Tibial nerve (tissue), 4 donors: Measurements from ENCODE around the gene ATP2C2. TPM values are rescaled to one million over a fixed set of nuclear protein-coding genes. Genes with fewer than 3 reads are reported as not detected.

ENCODE experiments used
- DNase-seq, 2 donors: peaks; one replicate each; pipeline ENCODE4 v3.0.0-alpha.2; 2019; ENCODE audit warnings: low spot score in 2 of 2
- H3K27ac ChIP-seq, 4 donors: fragments of 200-600 bp; sonication (generic) in 3 of 4; one replicate each; pipeline ENCODE4 v1.5.1; 2017 to 2019; ENCODE audit warnings: mild to moderate bottlenecking in 1 of 4
- H3K27me3 ChIP-seq, 2 donors: fragments of 200-600 bp; sonication (generic) in 1 of 2; one replicate each; pipeline versions ENCODE4 v1.5.1 to v1.6.0; 2017 to 2019
- H3K36me3 ChIP-seq, 3 donors: fragments of 200-600 bp; sonication (generic); one replicate each; pipeline ENCODE4 v1.5.1; 2018 to 2019
- H3K4me1 ChIP-seq, 4 donors: fragments of 200-600 bp; sonication (generic) in 3 of 4; one replicate each; pipeline ENCODE4 v1.5.1; 2017 to 2019
- H3K4me3 ChIP-seq, 4 donors: fragments of 200-600 bp; sonication (generic) in 3 of 4; one replicate each; pipeline ENCODE4 v1.5.1; 2017 to 2019; ENCODE audit warnings: mild to moderate bottlenecking in 1 of 4, moderate library complexity in 1 of 4
- H3K9me3 ChIP-seq, 4 donors: fragments of 200-600 bp; sonication (generic) in 3 of 4; one replicate each; pipeline ENCODE4 v1.5.1; 2017 to 2019
- CTCF ChIP-seq, 5 experiments: fragments of 200-600 bp in 3 of 5; fragments of 450-650 bp in 2 of 5; sonication (generic) in 3 of 5; IDR thresholded peaks; one replicate each; pipeline ENCODE4 v1.5.1; 2016 to 2019; ENCODE audit warnings: antibody characterized with exemption in 5 of 5, mild to moderate bottlenecking in 3 of 5, moderate library complexity in 2 of 5
- EP300 ChIP-seq, 2 donors: sonication (generic); formaldehyde crosslinking; IDR thresholded peaks; one replicate each; pipeline ENCODE4 v1.6.1; 2017; ENCODE audit warnings: antibody characterized with exemption in 2 of 2, mild to moderate bottlenecking in 1 of 2
- POLR2A ChIP-seq, 2 donors: fragments of 450-650 bp; IDR thresholded peaks; one replicate each; pipeline ENCODE4 v1.6.1; 2017; ENCODE audit warnings: antibody characterized with exemption in 2 of 2, mild to moderate bottlenecking in 2 of 2, moderate library complexity in 2 of 2
- WGBS, 2 donors: methylation state at CpG; one replicate each; pipeline ENCODE4 v1.1.5; 2018; 5-methylcytosine and 5-hydroxymethylcytosine counted together
- total RNA-seq, 4 donors: library from RNA; depleted of rRNA; stranded (reverse); fragments of >200 nt; gene quantifications; one replicate each; pipeline ENCODE4 v1.1.0, GENCODE V29; 2016

The ATP2C2 gene
- total RNA-seq, 4 donors from 2014 or later: not detected

- H3K4me3 ChIP-seq: no peak overlapping the region
- WGBS, 2 donors: 82 to 90% methylated on average over 8 of the region's 8 CpGs
- DNase-seq: no peak
- no peaks in the 10 kb centered on the region for H3K9me3 ChIP-seq
- H3K27ac ChIP-seq: no peak overlapping the region
- TF ChIP-seq EP300 (IDR thresholded peaks at IDR 0.05): no peak
- TF ChIP-seq POLR2A (IDR thresholded peaks at IDR 0.05): no peak
- H3K27me3 ChIP-seq: no peaks in the 10 kb centered on the region
- no peaks in the 10 kb centered on the region for H3K4me1 ChIP-seq
- H3K36me3 ChIP-seq: peaks cover 0 to 8% (median 0%) of the 10 kb centered on the region in 3 donors
Observed at GRCh38 chr16:84329016-84329415, 39.3 kb upstream of the ATP2C2 start.

- Histone ChIP-seq H3K27ac (no peak overlapping the region), H3K4me1 (no peaks in the 10 kb centered on the region), H3K36me3 (peaks cover 0 to 8% (median 0%) of the 10 kb centered on the region in 3 donors), H3K4me3 (no peak overlapping the region), H3K9me3 (no peaks in the 10 kb centered on the region), H3K27me3 (no peaks in the 10 kb centered on the region)
- no peak for DNase-seq
- TF ChIP-seq EP300 (IDR thresholded peaks at IDR 0.05) (no peak), POLR2A (IDR thresholded peaks at IDR 0.05) (no peak), CTCF (IDR thresholded peaks at IDR 0.05) (no peak)
- 69 to 77% methylated on average over 14 to 16 of the region's 18 CpGs for WGBS, 2 donors
Observed at GRCh38 chr16:84329843-84330684, 38.3 kb upstream of the ATP2C2 start.

- Histone ChIP-seq H3K36me3 (peaks cover 0 to 8% (median 0%) of the 10 kb centered on the region in 3 donors), H3K27ac (no peak overlapping the region), H3K4me3 (no peak overlapping the region), H3K4me1 (no peaks in the 10 kb centered on the region), H3K9me3 (peaks cover 0 to 3% (median 0%) of the 10 kb centered on the region in 4 donors), H3K27me3 (no peaks in the 10 kb centered on the region)
- no peak for DNase-seq
- WGBS, 2 donors: 93 to 98% methylated on average over 5 of the region's 5 CpGs
- TF ChIP-seq EP300 (IDR thresholded peaks at IDR 0.05) (no peak), POLR2A (IDR thresholded peaks at IDR 0.05) (no peak), CTCF (IDR thresholded peaks at IDR 0.05) (no peak)
Observed at GRCh38 chr16:84330685-84331050, 37.7 kb upstream of the ATP2C2 start.

GRCh38 chr16:84331998-84332780 lies 36.1 kb upstream of the ATP2C2 start:
- H3K27me3 ChIP-seq: no peaks in the 10 kb centered on the region
- TF ChIP-seq CTCF (IDR thresholded peaks at IDR 0.05) (no peak), EP300 (IDR thresholded peaks at IDR 0.05) (no peak), POLR2A (IDR thresholded peaks at IDR 0.05) (no peak)
- H3K27ac ChIP-seq: no peak overlapping the region
- H3K36me3 ChIP-seq: peaks cover 0 to 8% (median 0%) of the 10 kb centered on the region in 3 donors
- no peak overlapping the region for H3K4me3 ChIP-seq
- peaks cover 0 to 19% (median 1%) of the 10 kb centered on the region in 4 donors for H3K9me3 ChIP-seq
- WGBS, 2 donors: 82 to 87% methylated on average over 17 of the region's 17 CpGs
- no peak for DNase-seq
- H3K4me1 ChIP-seq: no peaks in the 10 kb centered on the region

- H3K36me3 ChIP-seq: peaks cover 0 to 5% (median 0%) of the 10 kb centered on the region in 3 donors
- DNase-seq: no peak
Observed at GRCh38 chr16:84332975-84333684, 35.2 kb upstream of the ATP2C2 start.

More at GRCh38 chr16:84332975-84333684, 35.2 kb upstream of the ATP2C2 start:
- H3K9me3 ChIP-seq: peaks cover 0 to 28% (median 1%) of the 10 kb centered on the region in 4 donors
- H3K4me3 ChIP-seq: no peak overlapping the region
- no peak for TF ChIP-seq EP300 (IDR thresholded peaks at IDR 0.05)
- TF ChIP-seq CTCF (IDR thresholded peaks at IDR 0.05): no peak
- TF ChIP-seq POLR2A (IDR thresholded peaks at IDR 0.05): no peak
- WGBS, 2 donors: 73 to 82% methylated on average over 8 to 10 of the region's 10 CpGs
- no peaks in the 10 kb centered on the region for H3K27me3 ChIP-seq
- no peak overlapping the region for H3K27ac ChIP-seq
- no peaks in the 10 kb centered on the region for H3K4me1 ChIP-seq
